GM12801 (cell line): ENCODE data around the gene EIF4A2.

Experiments used
- TF ChIP-seq, protein P1 (sequence below): IDR thresholded peaks from one replicate; pipeline ENCODE4 v1.5.1; 2011; ENCODE audit warnings: control low read depth; ENCODE audit not compliant: insufficient read length; ENCODE audit errors: extremely low read depth

EIF4A2 gene

DNA sequence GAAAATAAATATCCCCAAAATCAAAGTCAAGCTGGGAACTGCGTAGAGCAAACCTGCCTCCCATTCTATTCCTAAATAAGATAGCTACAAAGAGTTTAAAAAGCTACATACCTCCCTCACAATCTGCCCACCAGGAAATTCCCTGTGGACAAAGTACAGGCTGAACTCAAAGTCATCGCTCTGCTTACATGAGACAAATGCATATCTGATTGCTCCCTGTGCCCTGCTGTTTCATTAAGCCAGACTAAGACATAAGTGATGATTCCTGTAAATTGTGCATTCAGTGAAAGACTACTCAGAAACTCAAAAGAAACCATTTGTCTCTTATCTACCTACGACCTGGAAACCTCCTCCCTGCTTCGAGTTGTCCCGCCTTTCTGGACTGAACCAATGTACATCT, 28.5 kb upstream of the EIF4A2 start:
- TF ChIP-seq, protein P1, sequence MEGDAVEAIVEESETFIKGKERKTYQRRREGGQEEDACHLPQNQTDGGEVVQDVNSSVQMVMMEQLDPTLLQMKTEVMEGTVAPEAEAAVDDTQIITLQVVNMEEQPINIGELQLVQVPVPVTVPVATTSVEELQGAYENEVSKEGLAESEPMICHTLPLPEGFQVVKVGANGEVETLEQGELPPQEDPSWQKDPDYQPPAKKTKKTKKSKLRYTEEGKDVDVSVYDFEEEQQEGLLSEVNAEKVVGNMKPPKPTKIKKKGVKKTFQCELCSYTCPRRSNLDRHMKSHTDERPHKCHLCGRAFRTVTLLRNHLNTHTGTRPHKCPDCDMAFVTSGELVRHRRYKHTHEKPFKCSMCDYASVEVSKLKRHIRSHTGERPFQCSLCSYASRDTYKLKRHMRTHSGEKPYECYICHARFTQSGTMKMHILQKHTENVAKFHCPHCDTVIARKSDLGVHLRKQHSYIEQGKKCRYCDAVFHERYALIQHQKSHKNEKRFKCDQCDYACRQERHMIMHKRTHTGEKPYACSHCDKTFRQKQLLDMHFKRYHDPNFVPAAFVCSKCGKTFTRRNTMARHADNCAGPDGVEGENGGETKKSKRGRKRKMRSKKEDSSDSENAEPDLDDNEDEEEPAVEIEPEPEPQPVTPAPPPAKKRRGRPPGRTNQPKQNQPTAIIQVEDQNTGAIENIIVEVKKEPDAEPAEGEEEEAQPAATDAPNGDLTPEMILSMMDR = no peak

DNA sequence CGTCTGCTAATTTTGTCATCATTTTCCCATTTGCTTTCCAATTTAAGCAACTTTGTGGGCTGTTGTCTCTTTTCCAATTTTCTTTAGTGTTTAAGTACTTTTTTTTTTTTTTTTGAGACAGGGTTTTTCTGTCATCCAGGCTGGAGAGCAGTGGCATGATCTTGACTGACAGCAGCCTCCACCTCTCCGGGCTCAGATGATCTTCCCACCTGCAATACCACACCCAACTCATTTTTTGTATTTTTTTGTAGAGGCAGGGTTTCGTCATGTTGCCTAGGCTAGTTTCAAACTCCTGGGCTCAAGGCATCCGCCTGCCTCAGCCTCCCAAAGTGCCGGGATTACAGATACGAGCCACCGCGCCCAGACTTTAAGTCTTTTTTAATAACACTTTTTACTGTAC, 26.2 kb upstream of the EIF4A2 start:
- TF ChIP-seq, protein P1 = no peak

DNA sequence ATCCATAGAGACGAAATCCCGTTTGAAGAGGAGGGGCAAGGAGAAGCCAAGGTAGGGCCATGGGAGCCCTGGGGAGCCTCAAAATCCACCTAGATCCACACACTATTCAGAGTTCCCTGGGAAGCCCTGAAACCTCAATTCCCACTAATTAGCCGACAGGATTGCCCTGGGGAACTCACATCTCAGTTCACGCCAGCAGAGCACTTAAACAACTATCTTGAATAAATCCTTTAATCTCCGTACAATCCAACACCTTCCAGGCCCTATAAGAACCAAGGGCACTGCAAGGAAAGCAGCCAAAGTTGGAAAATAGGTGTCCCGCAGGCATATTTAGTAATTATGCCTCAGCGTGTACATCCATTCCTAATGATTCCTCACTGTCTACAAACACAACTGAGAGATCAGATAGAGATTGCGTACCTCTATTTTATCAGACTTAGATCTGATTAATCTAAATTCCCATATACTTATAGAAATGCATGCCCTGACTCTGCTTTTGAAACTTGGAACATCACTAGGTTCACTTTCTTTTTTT, 25.6 kb upstream of the EIF4A2 start:
- TF ChIP-seq, protein P1 = no peak

DNA sequence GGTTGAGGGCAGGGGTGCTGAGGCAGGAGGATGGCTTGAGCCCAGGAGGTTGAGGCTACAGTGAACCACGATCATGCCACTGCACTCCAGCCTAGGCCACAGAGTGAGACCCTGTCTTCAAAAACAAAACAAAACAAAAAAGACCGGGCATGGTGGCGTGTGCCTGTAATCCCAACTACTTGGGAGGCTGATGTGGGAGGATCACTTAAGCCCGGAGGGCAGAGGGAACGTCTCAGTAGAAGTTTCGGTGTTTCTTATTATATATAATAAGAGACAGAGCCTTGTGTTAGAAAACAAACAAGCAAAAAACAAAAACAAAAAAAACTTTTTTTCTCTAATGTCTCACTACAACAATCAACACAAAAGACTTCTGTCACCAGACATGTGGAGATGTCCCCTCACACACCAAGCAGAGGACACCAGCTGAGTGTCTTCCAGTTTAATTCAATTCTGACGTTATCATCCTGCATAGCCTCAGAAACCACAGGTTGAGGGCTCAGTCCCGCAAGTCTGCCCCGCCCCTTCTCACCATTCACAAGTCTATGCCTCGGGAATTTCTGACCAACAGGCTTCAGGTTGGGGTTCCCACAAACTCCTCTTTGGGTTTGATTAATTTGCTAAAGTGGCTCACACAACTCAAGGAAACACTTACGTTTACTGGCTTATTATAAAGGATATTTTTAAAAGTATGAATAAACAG, 24.0 kb upstream of the EIF4A2 start:
- TF ChIP-seq, protein P1 = no peak

DNA sequence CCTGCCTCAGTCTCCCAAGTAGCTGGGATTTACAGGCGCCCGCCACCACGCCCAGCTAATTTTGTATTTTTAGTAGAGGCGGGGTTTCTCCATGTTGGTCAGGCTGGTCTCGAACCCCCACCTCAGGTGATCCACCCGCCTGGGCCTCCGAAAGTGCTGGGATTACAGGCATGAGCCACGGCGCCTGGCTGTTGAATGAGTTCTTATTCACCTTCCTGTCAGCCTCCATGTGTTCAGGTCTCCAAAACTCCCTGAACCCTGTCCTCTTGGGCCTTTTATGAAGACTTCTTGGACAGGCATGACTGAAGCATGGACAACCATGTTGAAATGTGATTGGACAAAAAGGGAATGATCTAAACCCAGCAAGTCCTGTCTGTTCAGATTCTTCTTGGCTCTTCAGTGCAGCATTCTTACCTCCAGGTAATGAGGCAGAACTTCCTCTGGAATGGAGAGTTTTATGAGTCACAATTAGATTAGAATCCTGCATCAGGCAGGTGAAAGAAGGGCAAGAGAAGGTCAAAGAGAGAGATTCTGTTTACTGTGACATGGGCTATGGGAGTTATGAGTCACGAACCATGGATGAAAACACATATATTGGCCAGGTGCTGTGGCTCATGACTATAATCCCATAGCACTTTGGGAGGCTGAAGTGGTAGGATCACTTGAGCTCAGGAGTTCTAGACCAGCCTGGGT, 23.1 kb upstream of the EIF4A2 start:
- TF ChIP-seq, protein P1 = no peak

DNA sequence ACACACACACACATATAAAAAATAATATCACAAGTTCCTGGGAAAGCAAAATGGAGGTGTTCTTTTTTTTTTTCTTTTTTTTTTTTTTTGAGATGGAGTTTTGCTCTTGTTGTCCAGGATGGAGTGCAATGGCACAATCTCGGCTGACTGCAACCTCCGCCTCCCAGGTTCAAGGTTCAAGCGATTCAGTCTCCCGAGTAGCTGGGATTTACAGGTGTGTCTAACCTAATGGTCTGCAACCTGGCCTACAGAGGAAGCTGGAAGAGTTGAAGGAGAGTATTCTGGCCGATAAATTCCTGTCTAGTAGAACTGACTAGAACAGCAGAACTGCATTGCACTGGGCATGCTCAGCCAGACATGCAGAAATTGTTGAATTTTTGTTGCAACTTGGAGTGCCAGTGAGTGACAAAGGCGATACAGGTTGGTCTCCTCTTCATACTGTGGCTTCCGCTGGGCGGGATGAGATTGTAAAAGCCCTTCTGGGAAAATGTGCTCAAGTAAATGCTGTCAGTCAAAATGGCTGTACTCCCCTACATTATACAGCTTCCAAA, 22.4 kb upstream of the EIF4A2 start:
- TF ChIP-seq, protein P1 = no peak

DNA sequence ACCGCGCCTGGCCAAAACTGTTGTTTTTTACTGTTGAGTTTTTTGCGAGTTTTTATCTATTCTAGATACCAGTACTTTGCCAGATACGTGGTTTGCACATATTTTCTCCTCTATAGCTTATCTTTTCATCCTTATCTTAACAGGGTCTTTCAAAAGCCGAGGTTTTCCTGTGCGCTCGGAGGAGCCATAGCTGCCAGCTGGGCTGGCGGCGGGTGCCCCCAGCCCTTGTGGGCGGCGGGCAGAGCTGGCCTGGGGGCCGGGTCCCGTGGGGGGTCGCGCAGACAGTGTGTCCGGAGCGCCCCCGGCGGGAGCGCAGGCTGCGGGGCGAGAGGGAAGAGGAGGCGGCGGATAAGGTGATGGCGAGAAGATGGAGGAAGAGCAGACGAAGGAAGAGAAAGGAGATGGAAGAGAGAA, 11.1 kb upstream of the EIF4A2 start:
- TF ChIP-seq, protein P1 = no peak
